Smooth muscle cell (in vitro differentiated cells): ENCODE data around the gene SNRNP70. TPM values are rescaled to one million over a fixed set of nuclear protein-coding genes. Genes with fewer than 3 reads are reported as not detected.
A peak's percentile ranks its signal among the peaks of the same experiment; 100 is the strongest.
"Not testable (repeated sequence)": the region's sequence is repeated elsewhere in the genome, so short reads cannot be mapped to it uniquely, and the experiment has no call there.

Experiments used
- DNase-seq: peaks from one replicate; lab custom pipeline; 2025; ENCODE audit not compliant: unreplicated experiment; lab: John Stamatoyannopoulos, UW
- H2AFZ ChIP-seq: fragments of 200-600 bp; sonication (generic); 2 replicates; pipeline ENCODE4 v1.6.0; 2016; ENCODE audit warnings: antibody characterized with exemption, low read depth, mild to moderate bottlenecking
- H3F3A ChIP-seq: fragments of 200-600 bp; sonication (generic); 2 replicates; pipeline ENCODE4 v1.6.0; 2017; ENCODE audit warnings: antibody characterized with exemption, low read depth
- H3K27ac ChIP-seq: fragments of 200-600 bp; sonication (generic); 2 replicates; pipeline ENCODE4 v1.5.1; 2016; ENCODE audit warnings: low read depth, mild to moderate bottlenecking
- H3K27me3 ChIP-seq: fragments of 200-600 bp; sonication (generic); 2 replicates; pipeline ENCODE4 v1.6.1; 2016; ENCODE audit warnings: low read depth, mild to moderate bottlenecking
- H3K36me3 ChIP-seq: fragments of 200-600 bp; sonication (generic); 2 replicates; pipeline ENCODE4 v1.5.1; 2016; ENCODE audit warnings: low read depth
- H3K4me1 ChIP-seq: fragments of 200-600 bp; sonication (generic); 2 replicates; pipeline ENCODE4 v1.5.1; 2016; ENCODE audit warnings: low read depth
- H3K4me2 ChIP-seq: fragments of 200-600 bp; sonication (generic); 2 replicates; pipeline ENCODE4 v1.6.0; 2016; ENCODE audit warnings: mild to moderate bottlenecking
- H3K4me3 ChIP-seq: fragments of 200-600 bp; sonication (generic); 2 replicates; pipeline ENCODE4 v1.5.1; 2016; ENCODE audit warnings: mild to moderate bottlenecking
- H3K79me2 ChIP-seq: fragments of 200-600 bp; sonication (generic); 2 replicates; pipeline ENCODE4 v1.6.0; 2016; ENCODE audit warnings: low read depth, mild to moderate bottlenecking
- H3K9ac ChIP-seq: fragments of 200-600 bp; sonication (generic); 2 replicates; pipeline ENCODE4 v1.6.0; 2016; ENCODE audit warnings: low read depth
- H3K9me3 ChIP-seq: fragments of 200-600 bp; sonication (generic); replicated peaks from 2 replicates; pipeline ENCODE4 v1.5.1; 2016; ENCODE audit warnings: low read depth
- H4K20me1 ChIP-seq: fragments of 200-600 bp; sonication (generic); 2 replicates; pipeline ENCODE4 v1.6.0; 2016; ENCODE audit warnings: low read depth
- CTCF ChIP-seq: fragments of 200-600 bp; sonication (generic); IDR thresholded peaks from 2 replicates; pipeline ENCODE4 v1.5.1; 2017; ENCODE audit warnings: borderline replicate concordance, mild to moderate bottlenecking, antibody characterized with exemption; ENCODE audit not compliant: insufficient read depth, poor library complexity, severe bottlenecking
- WGBS: methylation state at CpG from one replicate; pipeline ENCODE4 v1.1.7; 2016; ENCODE audit warnings: low lambda C conversion rate; 5-methylcytosine and 5-hydroxymethylcytosine counted together
- polyA plus RNA-seq: library from polyadenylated mRNA; unstranded; fragments of >200 nt; fragmentation: Nextera tagmentation; extraction: Ambion mirVana; gene quantifications from 2 replicates; pipeline ENCODE4 v1.2.1, GENCODE V29; 2016
- total RNA-seq: library from RNA; depleted of rRNA; stranded (reverse); fragments of >200 nt; gene quantifications from 2 replicates; pipeline ENCODE4 v1.2.3, GENCODE V29; 2014

Gene SNRNP70
- total and polyA plus RNA-seq, 2 experiments from 2014 or later, result 200 to 206 TPM

- H3K4me1 ChIP-seq, result peaks cover 7% of the 10 kb centered on the region
- H3K27ac ChIP-seq, result no peak overlapping the region
- no peaks in the 10 kb centered on the region for H3K9me3 ChIP-seq
- H3F3A ChIP-seq, result peaks cover 7% of the 10 kb centered on the region
- H3K4me3 ChIP-seq, result no peak overlapping the region
- no peak for TF ChIP-seq CTCF
- H3K36me3 ChIP-seq, result no peaks in the 10 kb centered on the region
- no peaks in the 10 kb centered on the region for H4K20me1 ChIP-seq
- H3K79me2 ChIP-seq, result no peaks in the 10 kb centered on the region
- H3K27me3 ChIP-seq, result no peaks in the 10 kb centered on the region
- 91% methylated on average over 2 of the region's 2 CpGs for WGBS
- no peak for DNase-seq
- H3K9ac ChIP-seq, result no peak overlapping the region
- H3K4me2 ChIP-seq, result no peak overlapping the region
- H2AFZ ChIP-seq, result no peak overlapping the region
Measured at GRCh38 chr19:49120868-49121267, 35.6 kb downstream of the SNRNP70 start.

- not testable (repeated sequence) for H3K4me2 ChIP-seq, H3K27me3 ChIP-seq, H3K4me1 ChIP-seq, H3K9ac ChIP-seq, H3K79me2 ChIP-seq, H3K9me3 ChIP-seq, H2AFZ ChIP-seq, H3F3A ChIP-seq, H3K27ac ChIP-seq, DNase-seq, H4K20me1 ChIP-seq, H3K36me3 ChIP-seq, H3K4me3 ChIP-seq
- 87% methylated on average over 10 of the region's 10 CpGs for WGBS
Measured at GRCh38 chr19:49121841-49122240, 36.6 kb downstream of the SNRNP70 start.

- H3F3A ChIP-seq, H3K27ac ChIP-seq, DNase-seq, H3K79me2 ChIP-seq, H3K9ac ChIP-seq, H3K9me3 ChIP-seq, H3K4me3 ChIP-seq, H4K20me1 ChIP-seq, H3K27me3 ChIP-seq, H2AFZ ChIP-seq, H3K4me2 ChIP-seq, H3K36me3 ChIP-seq, H3K4me1 ChIP-seq: not testable (repeated sequence)
- 94% methylated on average over 11 of the region's 11 CpGs for WGBS
Measured at GRCh38 chr19:49123285-49123684, 38.0 kb downstream of the SNRNP70 start.

- H3K4me1 ChIP-seq, result peaks cover 2% of the 10 kb centered on the region
- H3K27ac ChIP-seq, result no peak overlapping the region
- no peak overlapping the region for H3K9ac ChIP-seq
- peak overlapping the region; percentile 40 for H3K4me2 ChIP-seq
- WGBS, result 34% methylated on average over 17 of the region's 23 CpGs
- no peak overlapping the region for H3K4me3 ChIP-seq
- no peak for DNase-seq
- H3K27me3 ChIP-seq, result no peaks in the 10 kb centered on the region
- H4K20me1 ChIP-seq, result no peaks in the 10 kb centered on the region
- H2AFZ ChIP-seq, result no peak overlapping the region
- H3K79me2 ChIP-seq, result no peaks in the 10 kb centered on the region
- H3K9me3 ChIP-seq, result no peaks in the 10 kb centered on the region
- no peak for TF ChIP-seq CTCF
- no peaks in the 10 kb centered on the region for H3F3A ChIP-seq
- no peaks in the 10 kb centered on the region for H3K36me3 ChIP-seq
Measured at GRCh38 chr19:49125025-49125731, 39.9 kb downstream of the SNRNP70 start.
